ENCODE measurements around the gene EEPD1.

The EEPD1 gene

DNA sequence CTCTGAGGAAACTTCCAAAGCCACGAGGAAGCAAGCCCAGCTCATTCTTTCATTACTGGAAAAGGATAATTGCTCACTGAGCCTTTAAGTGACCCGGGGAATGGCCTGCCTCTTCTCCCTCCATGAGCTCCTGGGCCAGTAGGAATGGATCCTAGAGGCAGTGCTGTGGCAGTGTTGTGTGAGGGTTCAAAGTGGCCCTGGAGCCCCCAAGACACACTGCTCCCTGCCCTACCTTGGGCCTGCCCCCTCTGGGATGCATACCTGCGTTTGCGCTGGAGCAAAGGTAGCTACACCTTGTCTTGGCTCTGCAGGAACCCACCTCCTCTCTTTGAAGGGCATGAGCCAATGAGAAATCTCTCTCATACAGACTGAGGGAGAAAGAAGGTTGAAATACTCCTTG, 120.8 kb downstream of the EEPD1 start:
- Histone ChIP-seq H3K9me3 (ENCODE audit: insufficient read depth, low read depth, low read length) (no peaks in the 10 kb centered on the region), H3K4me3 (ENCODE audit: low read length) (no peak overlapping the region), H3K27me3 (ENCODE audit: insufficient read depth, low read length) (no peaks in the 10 kb centered on the region), H3K9ac (ENCODE audit: low read depth, low read length) (no peak overlapping the region), H3K4me1 (ENCODE audit: insufficient read depth, low read length) (peaks cover 35% of the 10 kb centered on the region), H3K36me3 (ENCODE audit: insufficient read depth, low read depth, low read length) (no peaks in the 10 kb centered on the region), H3K27ac (ENCODE audit: low read length) (no peak overlapping the region)

DNA sequence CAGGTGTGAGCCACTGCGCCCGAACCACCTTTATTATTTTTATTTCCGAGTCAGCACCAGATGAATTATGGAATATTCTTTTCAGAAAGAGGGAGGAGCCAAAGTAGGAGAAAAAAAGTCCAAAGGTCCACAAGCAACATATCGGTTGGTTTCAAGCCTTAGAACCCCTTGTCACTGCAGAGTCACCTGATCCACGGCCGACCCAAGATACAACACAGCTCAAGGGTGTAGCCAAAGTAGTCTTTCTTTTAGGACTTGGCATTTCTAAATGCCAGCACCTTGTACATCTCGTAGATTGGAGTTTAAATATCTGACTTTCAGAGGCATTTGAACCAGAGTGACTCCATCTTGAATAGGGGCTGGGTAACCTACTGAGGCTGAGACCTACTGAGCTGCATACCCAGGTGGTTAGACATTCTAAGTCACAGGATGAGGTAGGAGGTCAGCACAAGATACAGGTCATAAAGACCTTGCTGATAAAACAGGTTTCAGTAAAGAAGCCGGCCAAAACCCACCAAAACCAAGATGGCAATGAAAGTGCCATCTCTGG, 122.8 kb downstream of the EEPD1 start:
- Histone ChIP-seq H3K27ac (ENCODE audit: low read length) (no peak overlapping the region), H3K36me3 (ENCODE audit: insufficient read depth, low read depth, low read length) (no peaks in the 10 kb centered on the region), H3K27me3 (ENCODE audit: insufficient read depth, low read length) (no peaks in the 10 kb centered on the region), H3K9me3 (ENCODE audit: insufficient read depth, low read depth, low read length) (no peaks in the 10 kb centered on the region), H3K4me1 (ENCODE audit: insufficient read depth, low read length) (peaks cover 53% of the 10 kb centered on the region), H3K4me3 (ENCODE audit: low read length) (no peak overlapping the region), H3K9ac (ENCODE audit: low read depth, low read length) (no peak overlapping the region)

GRCh38 chr7:36276428-36277248, 123.6 kb downstream of the EEPD1 start:
- no peaks in the 10 kb centered on the region for H3K27me3 ChIP-seq (ENCODE audit: insufficient read depth, low read length)
- no peak overlapping the region for H3K27ac ChIP-seq (ENCODE audit: low read length)
- no peak overlapping the region for H3K4me3 ChIP-seq (ENCODE audit: low read length)
- H3K9me3 ChIP-seq (ENCODE audit: insufficient read depth, low read depth, low read length): no peaks in the 10 kb centered on the region
- no peak overlapping the region for H3K9ac ChIP-seq (ENCODE audit: low read depth, low read length)
- no peaks in the 10 kb centered on the region for H3K36me3 ChIP-seq (ENCODE audit: insufficient read depth, low read depth, low read length)
- peaks cover 59% of the 10 kb centered on the region for H3K4me1 ChIP-seq (ENCODE audit: insufficient read depth, low read length)

DNA sequence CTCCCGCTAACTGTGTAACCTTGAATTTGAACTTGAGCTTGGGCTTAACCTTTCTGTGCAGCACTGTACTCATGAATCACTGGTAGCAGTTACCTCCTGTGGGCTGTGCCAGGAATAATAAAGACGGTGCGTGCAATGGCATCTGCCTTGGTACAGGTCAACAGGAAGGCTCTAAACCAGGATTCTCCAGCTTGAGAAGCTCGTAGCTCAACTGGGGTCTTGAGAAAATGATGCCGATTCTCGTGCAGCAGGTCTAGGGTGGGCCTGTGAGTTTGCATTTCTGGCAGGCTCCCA, 124.1 kb downstream of the EEPD1 start:
- Histone ChIP-seq H3K27me3 (ENCODE audit: insufficient read depth, low read length) (no peaks in the 10 kb centered on the region), H3K36me3 (ENCODE audit: insufficient read depth, low read depth, low read length) (no peaks in the 10 kb centered on the region), H3K9me3 (ENCODE audit: insufficient read depth, low read depth, low read length) (no peaks in the 10 kb centered on the region), H3K4me1 (ENCODE audit: insufficient read depth, low read length) (peaks cover 65% of the 10 kb centered on the region), H3K9ac (ENCODE audit: low read depth, low read length) (no peak overlapping the region), H3K27ac (ENCODE audit: low read length) (peak overlapping the region; percentile 19), H3K4me3 (ENCODE audit: low read length) (no peak overlapping the region)

DNA sequence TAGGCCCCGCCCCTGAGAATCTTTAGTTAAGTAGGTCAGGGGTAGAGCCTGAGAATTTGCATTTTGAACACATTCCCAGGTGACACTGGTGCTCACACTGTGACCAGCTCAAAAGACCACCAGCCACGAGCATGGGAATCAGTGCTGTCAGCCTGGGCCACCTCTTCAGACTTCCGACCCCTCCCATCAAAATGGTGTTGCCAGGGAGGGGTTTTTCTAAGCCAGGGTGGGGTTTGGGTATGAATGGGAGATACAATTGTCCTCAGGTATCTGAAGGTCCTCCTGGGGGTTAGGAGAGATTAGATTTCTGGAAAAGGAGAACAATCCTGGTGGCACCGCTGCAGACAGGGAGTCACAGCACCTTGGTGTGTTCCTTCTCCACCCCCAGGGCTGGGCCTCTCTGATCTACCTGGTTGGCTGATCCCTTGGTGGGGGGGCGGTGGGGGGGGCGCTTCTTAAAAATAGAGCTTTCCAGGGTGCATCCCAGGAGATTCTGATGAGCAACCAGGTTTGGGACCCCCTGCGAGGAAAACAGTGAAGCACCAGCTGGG, 125.1 kb downstream of the EEPD1 start:
- H3K4me1 ChIP-seq (ENCODE audit: insufficient read depth, low read length): peaks cover 74% of the 10 kb centered on the region
- no peaks in the 10 kb centered on the region for H3K9me3 ChIP-seq (ENCODE audit: insufficient read depth, low read depth, low read length)
- peak overlapping the region; percentile 41; the same call in 1 of the 2 replicates for H3K9ac ChIP-seq (ENCODE audit: low read depth, low read length)
- H3K27me3 ChIP-seq (ENCODE audit: insufficient read depth, low read length): no peaks in the 10 kb centered on the region
- no peaks in the 10 kb centered on the region for H3K36me3 ChIP-seq (ENCODE audit: insufficient read depth, low read depth, low read length)
- peak overlapping the region; percentile 22 for H3K27ac ChIP-seq (ENCODE audit: low read length)
- H3K4me3 ChIP-seq (ENCODE audit: low read length): peak overlapping the region; percentile 17; the same call in 1 of the 2 replicates

DNA sequence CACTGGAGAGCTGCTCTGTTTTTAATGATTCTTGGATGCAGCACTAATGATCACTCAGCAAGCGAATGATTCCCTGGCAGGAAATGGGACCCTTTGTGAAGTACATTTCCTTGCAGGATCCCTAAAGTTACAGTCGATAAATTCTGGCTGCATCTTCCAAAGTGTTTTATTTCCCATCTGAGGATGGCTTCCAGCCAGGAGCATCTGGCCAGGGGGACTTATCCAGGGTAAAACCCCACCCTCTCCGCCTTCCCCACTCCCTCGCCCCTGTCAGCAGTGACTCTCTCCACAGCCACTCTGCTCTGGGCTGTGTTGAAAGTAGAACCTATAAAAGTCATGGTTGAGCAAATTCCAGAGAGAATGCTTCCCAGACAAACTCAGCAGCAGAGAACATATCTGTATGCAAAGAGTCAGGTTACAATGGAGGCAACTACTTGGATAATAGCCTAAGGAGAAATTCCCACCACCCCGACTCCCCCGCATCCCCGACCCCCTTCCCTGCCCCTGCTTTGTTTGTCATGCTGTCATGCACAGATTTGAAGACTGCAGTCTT, 125.6 kb downstream of the EEPD1 start:
- peak overlapping the region; percentile 17; the same call in 1 of the 2 replicates for H3K4me3 ChIP-seq (ENCODE audit: low read length)
- peak overlapping the region; percentile 24; the same call in 1 of the 2 replicates for H3K9ac ChIP-seq (ENCODE audit: low read depth, low read length)
- H3K36me3 ChIP-seq (ENCODE audit: insufficient read depth, low read depth, low read length): no peaks in the 10 kb centered on the region
- H3K27me3 ChIP-seq (ENCODE audit: insufficient read depth, low read length): no peaks in the 10 kb centered on the region
- peak overlapping the region; percentile 22 for H3K27ac ChIP-seq (ENCODE audit: low read length)
- no peaks in the 10 kb centered on the region for H3K9me3 ChIP-seq (ENCODE audit: insufficient read depth, low read depth, low read length)
- peaks cover 80% of the 10 kb centered on the region for H3K4me1 ChIP-seq (ENCODE audit: insufficient read depth, low read length)

GRCh38 chr7:36279200-36279925, 126.3 kb downstream of the EEPD1 start:
- Histone ChIP-seq H3K27ac (ENCODE audit: low read length) (no peak overlapping the region), H3K9ac (ENCODE audit: low read depth, low read length) (peak overlapping the region; percentile 74; the same call in 1 of the 2 replicates), H3K4me1 (ENCODE audit: insufficient read depth, low read length) (peaks cover 81% of the 10 kb centered on the region)

DNA sequence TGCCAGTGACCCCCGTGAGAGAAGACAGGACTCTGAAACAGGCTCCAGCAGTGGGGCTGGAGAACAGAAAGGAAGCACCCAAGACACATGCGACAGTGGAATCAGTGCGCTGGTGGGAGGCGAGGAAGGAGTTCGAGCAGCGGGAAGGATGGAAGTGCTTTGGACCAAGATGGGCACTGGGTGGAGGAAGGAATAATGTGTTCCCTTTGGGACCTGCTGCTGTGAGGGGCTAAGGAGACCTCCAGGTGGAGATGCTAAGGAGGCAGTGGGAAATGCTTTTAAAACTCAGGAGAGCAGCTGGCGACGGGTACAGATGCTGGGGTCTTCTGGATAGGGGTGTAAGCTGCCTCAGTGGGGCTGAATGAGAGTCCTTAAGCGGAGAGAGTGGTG, 126.9 kb downstream of the EEPD1 start:
- Histone ChIP-seq H3K27ac (ENCODE audit: low read length) (peak overlapping the region; percentile 70), H3K9me3 (ENCODE audit: insufficient read depth, low read depth, low read length) (no peaks in the 10 kb centered on the region), H3K36me3 (ENCODE audit: insufficient read depth, low read depth, low read length) (no peaks in the 10 kb centered on the region), H3K9ac (ENCODE audit: low read depth, low read length) (peak overlapping the region; percentile 74; the same call in 1 of the 2 replicates), H3K27me3 (ENCODE audit: insufficient read depth, low read length) (no peaks in the 10 kb centered on the region), H3K4me1 (ENCODE audit: insufficient read depth, low read length) (peaks cover 76% of the 10 kb centered on the region), H3K4me3 (ENCODE audit: low read length) (no peak overlapping the region)

More at GRCh38 chr7:36279200-36279925, 126.3 kb downstream of the EEPD1 start:
- Histone ChIP-seq H3K27me3 (ENCODE audit: insufficient read depth, low read length) (no peaks in the 10 kb centered on the region), H3K4me3 (ENCODE audit: low read length) (no peak overlapping the region), H3K9me3 (ENCODE audit: insufficient read depth, low read depth, low read length) (no peaks in the 10 kb centered on the region), H3K36me3 (ENCODE audit: insufficient read depth, low read depth, low read length) (no peaks in the 10 kb centered on the region)

DNA sequence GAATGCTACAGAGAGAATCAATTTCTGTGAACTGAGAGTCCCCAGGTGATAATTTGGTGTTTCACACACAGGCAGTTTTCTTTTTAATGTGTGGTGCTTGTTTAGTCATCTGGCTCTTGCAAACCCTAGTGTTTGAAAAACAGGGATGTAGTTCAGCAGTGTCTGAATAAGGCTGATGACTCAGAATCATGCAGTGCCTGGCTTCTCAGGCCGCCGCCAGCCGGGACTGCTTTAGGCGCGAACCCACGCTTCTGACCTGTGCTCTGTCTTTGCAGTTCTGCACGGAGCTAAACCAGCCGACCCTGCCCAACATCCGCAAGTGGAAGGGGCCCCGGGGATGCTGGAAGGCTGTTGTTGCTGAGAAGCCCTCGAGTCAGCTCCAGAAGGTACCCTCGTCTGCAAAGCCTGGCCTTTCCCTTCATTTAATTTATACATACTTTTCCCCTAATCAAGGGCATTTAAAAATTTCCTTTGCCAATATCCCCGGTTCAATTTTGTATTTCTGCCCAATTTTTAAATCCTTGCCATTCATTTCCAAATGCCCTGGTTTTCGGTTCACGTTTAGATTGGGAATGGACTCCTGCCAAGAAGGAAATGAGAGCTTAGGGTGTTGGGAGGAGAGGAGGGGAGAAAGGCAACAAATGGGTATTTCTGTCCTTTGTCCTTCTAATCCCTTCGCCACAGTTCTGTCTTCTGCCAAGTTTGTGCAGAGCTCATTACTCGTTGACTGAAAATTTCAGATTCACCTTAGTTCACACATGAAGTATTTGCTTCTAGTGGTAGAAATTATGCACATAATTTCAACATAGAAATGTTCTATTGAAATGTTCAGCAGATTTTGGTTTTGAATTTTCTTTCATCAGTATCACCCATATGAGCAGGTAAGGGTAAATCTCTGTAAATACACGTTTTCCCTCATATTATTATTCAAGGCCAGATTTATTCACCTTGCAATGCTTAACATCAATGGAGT, 128.1 kb downstream of the EEPD1 start:
- peak overlapping the region; percentile 74; the same call in 1 of the 2 replicates for H3K9ac ChIP-seq (ENCODE audit: low read depth, low read length)
- H3K27me3 ChIP-seq (ENCODE audit: insufficient read depth, low read length): no peaks in the 10 kb centered on the region
- H3K4me3 ChIP-seq (ENCODE audit: low read length): peak overlapping the region; percentile 38
- H3K36me3 ChIP-seq (ENCODE audit: insufficient read depth, low read depth, low read length): no peaks in the 10 kb centered on the region
- H3K27ac ChIP-seq (ENCODE audit: low read length): peak overlapping the region; percentile 70
- no peaks in the 10 kb centered on the region for H3K9me3 ChIP-seq (ENCODE audit: insufficient read depth, low read depth, low read length)
- H3K4me1 ChIP-seq (ENCODE audit: insufficient read depth, low read length): peaks cover 72% of the 10 kb centered on the region

DNA sequence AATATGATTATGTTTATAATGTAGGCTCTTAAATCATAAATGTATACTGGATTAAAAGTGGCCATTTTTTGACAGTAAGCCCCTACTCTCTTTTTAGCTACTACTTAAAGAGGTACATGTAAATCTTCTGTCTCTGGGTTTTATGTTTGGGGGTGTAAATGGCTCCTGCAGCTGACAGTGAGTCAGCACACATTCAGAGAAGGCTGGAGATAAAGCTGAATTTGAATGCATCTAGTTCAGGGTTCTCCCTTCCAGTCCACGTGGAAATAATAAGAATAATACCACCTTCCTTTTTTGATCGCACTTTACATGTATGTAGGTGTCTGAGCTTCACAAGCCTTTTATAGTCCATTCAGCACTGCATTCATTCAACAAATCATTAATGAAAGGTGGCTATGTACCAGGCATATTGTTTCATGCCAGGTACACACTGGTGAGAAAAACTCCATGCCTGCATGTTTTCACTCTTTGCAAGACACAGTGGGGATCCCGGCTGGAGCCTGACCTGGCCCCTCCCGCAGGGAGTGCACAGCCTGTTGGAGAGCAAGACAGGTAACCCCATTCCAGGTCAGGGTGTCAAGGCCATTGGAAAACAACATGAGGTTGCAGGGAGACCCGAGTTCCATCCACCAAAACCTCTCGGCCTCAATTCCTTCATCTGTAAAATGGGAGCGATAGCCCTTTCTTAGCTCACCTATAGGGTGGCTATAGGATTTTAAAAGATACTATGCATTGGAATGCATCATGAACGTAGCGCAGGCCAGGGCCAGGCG, 129.1 kb downstream of the EEPD1 start:
- peaks cover 63% of the 10 kb centered on the region for H3K4me1 ChIP-seq (ENCODE audit: insufficient read depth, low read length)
- H3K9ac ChIP-seq (ENCODE audit: low read depth, low read length): peak overlapping the region; percentile 74; the same call in 1 of the 2 replicates

More for the DNA sequence above, 129.1 kb downstream of the EEPD1 start:
- Histone ChIP-seq H3K36me3 (ENCODE audit: insufficient read depth, low read depth, low read length) (no peaks in the 10 kb centered on the region), H3K27me3 (ENCODE audit: insufficient read depth, low read length) (no peaks in the 10 kb centered on the region), H3K9me3 (ENCODE audit: insufficient read depth, low read depth, low read length) (no peaks in the 10 kb centered on the region), H3K4me3 (ENCODE audit: low read length) (peak overlapping the region; percentile 38; the same call in 1 of the 2 replicates), H3K27ac (ENCODE audit: low read length) (peak overlapping the region; percentile 70)
